Smooth muscle cell (in vitro differentiated cells): ENCODE measurements around the gene EXOC3. TPM values are rescaled to one million over a fixed set of nuclear protein-coding genes. Genes with fewer than 3 reads are reported as not detected.

Experiments used
- DNase-seq: peaks from one replicate; lab custom pipeline; 2025; ENCODE audit not compliant: unreplicated experiment; lab: John Stamatoyannopoulos, UW
- H2AFZ ChIP-seq: fragments of 200-600 bp; sonication (generic); 2 replicates; pipeline ENCODE4 v1.6.0; 2016; ENCODE audit warnings: antibody characterized with exemption, low read depth, mild to moderate bottlenecking
- H3F3A ChIP-seq: fragments of 200-600 bp; sonication (generic); 2 replicates; pipeline ENCODE4 v1.6.0; 2017; ENCODE audit warnings: antibody characterized with exemption, low read depth
- H3K27ac ChIP-seq: fragments of 200-600 bp; sonication (generic); 2 replicates; pipeline ENCODE4 v1.5.1; 2016; ENCODE audit warnings: low read depth, mild to moderate bottlenecking
- H3K27me3 ChIP-seq: fragments of 200-600 bp; sonication (generic); 2 replicates; pipeline ENCODE4 v1.6.1; 2016; ENCODE audit warnings: low read depth, mild to moderate bottlenecking
- H3K36me3 ChIP-seq: fragments of 200-600 bp; sonication (generic); 2 replicates; pipeline ENCODE4 v1.5.1; 2016; ENCODE audit warnings: low read depth
- H3K4me1 ChIP-seq: fragments of 200-600 bp; sonication (generic); 2 replicates; pipeline ENCODE4 v1.5.1; 2016; ENCODE audit warnings: low read depth
- H3K4me2 ChIP-seq: fragments of 200-600 bp; sonication (generic); 2 replicates; pipeline ENCODE4 v1.6.0; 2016; ENCODE audit warnings: mild to moderate bottlenecking
- H3K4me3 ChIP-seq: fragments of 200-600 bp; sonication (generic); 2 replicates; pipeline ENCODE4 v1.5.1; 2016; ENCODE audit warnings: mild to moderate bottlenecking
- H3K79me2 ChIP-seq: fragments of 200-600 bp; sonication (generic); 2 replicates; pipeline ENCODE4 v1.6.0; 2016; ENCODE audit warnings: low read depth, mild to moderate bottlenecking
- H3K9ac ChIP-seq: fragments of 200-600 bp; sonication (generic); 2 replicates; pipeline ENCODE4 v1.6.0; 2016; ENCODE audit warnings: low read depth
- H3K9me3 ChIP-seq: fragments of 200-600 bp; sonication (generic); replicated peaks from 2 replicates; pipeline ENCODE4 v1.5.1; 2016; ENCODE audit warnings: low read depth
- H4K20me1 ChIP-seq: fragments of 200-600 bp; sonication (generic); 2 replicates; pipeline ENCODE4 v1.6.0; 2016; ENCODE audit warnings: low read depth
- WGBS: methylation state at CpG from one replicate; pipeline ENCODE4 v1.1.7; 2016; ENCODE audit warnings: low lambda C conversion rate; 5-methylcytosine and 5-hydroxymethylcytosine counted together
- polyA plus RNA-seq: library from polyadenylated mRNA; unstranded; fragments of >200 nt; fragmentation: Nextera tagmentation; extraction: Ambion mirVana; gene quantifications from 2 replicates; pipeline ENCODE4 v1.2.1, GENCODE V29; 2016
- total RNA-seq: library from RNA; depleted of rRNA; stranded (reverse); fragments of >200 nt; gene quantifications from 2 replicates; pipeline ENCODE4 v1.2.3, GENCODE V29; 2014
- TF ChIP-seq, protein P1 (sequence below): fragments of 200-600 bp; sonication (generic); IDR thresholded peaks from 2 replicates; pipeline ENCODE4 v1.5.1; 2017; ENCODE audit warnings: borderline replicate concordance, mild to moderate bottlenecking, antibody characterized with exemption; ENCODE audit not compliant: insufficient read depth, poor library complexity, severe bottlenecking

Gene EXOC3
- total and polyA plus RNA-seq, 2 experiments from 2014 or later = 23.6 to 30.5 TPM

DNA sequence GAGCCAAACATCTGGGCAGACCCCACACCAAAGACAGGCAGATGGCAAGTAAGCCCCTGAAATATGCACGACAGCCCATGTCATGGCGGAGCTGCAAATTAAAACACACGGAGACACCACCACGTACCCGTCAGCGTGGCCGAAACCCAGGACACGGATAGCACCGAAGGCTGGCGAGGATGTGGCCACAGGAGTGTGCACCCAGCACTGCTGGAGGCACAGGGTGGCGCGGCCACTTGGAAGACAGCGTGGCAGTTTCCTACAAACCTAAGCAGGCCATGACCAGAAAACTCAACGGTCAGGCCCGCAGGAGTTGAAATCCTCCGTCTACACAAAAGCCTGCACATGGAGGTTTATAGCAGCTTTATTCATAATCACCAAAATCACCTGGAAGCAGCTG is 68.5 kb downstream of the EXOC3 start:
- no peak overlapping the region for H2AFZ ChIP-seq
- TF ChIP-seq, protein P1, sequence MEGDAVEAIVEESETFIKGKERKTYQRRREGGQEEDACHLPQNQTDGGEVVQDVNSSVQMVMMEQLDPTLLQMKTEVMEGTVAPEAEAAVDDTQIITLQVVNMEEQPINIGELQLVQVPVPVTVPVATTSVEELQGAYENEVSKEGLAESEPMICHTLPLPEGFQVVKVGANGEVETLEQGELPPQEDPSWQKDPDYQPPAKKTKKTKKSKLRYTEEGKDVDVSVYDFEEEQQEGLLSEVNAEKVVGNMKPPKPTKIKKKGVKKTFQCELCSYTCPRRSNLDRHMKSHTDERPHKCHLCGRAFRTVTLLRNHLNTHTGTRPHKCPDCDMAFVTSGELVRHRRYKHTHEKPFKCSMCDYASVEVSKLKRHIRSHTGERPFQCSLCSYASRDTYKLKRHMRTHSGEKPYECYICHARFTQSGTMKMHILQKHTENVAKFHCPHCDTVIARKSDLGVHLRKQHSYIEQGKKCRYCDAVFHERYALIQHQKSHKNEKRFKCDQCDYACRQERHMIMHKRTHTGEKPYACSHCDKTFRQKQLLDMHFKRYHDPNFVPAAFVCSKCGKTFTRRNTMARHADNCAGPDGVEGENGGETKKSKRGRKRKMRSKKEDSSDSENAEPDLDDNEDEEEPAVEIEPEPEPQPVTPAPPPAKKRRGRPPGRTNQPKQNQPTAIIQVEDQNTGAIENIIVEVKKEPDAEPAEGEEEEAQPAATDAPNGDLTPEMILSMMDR = no peak
- H3K9ac ChIP-seq = no peak overlapping the region
- H4K20me1 ChIP-seq = no peaks in the 10 kb centered on the region
- H3K4me2 ChIP-seq = no peak overlapping the region
- H3K36me3 ChIP-seq = no peaks in the 10 kb centered on the region
- WGBS = 96% methylated on average over 16 of the region's 16 CpGs
- H3F3A ChIP-seq = no peaks in the 10 kb centered on the region
- H3K4me1 ChIP-seq = no peaks in the 10 kb centered on the region
- peaks cover 5% of the 10 kb centered on the region for H3K27me3 ChIP-seq
- H3K27ac ChIP-seq = no peak overlapping the region
- H3K9me3 ChIP-seq = no peaks in the 10 kb centered on the region
- DNase-seq = no peak
- H3K4me3 ChIP-seq = no peak overlapping the region
- no peaks in the 10 kb centered on the region for H3K79me2 ChIP-seq

DNA sequence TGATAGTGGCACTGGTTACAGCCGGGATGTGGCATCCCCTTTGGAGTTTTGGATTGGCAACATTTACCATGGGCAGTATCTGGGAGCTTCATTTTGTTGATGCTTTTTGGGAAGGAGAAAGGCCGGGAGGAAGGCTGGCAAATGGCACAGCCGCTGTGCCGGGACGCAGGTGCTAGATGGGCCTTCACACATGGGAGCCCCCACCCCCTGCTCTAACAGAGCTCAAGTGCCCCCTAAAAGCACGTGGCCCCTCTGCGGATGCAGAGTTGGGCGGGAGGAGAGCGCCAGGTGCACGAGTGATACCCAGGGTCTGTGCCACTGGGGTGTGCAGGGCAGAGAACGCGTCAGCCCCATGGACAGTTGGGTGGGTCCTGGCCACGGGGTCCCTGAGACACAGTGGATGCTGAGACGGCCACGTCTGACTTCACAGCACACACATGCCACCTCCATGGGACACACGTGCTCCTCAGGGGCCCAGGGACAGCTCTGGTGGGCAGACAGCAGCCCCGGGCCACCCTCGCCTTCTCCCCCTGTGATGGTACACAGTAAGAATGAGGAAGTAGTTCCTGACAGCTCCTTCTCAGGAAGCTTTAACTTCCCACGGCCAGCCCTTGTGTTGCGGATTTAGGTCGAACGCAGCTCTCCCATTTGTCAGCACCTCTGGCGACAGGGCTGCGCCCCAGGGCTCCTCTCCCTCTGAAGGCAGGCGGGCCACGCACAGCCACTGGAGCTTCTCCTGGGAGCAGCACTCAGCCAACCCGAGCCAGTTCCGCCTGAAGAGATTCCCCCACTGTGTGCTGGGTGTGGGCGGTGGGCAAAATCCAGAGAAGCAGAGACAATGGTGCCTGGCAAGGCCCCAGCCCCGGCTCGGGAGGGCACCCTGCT is 70.5 kb downstream of the EXOC3 start:
- H3F3A ChIP-seq = no peaks in the 10 kb centered on the region
- H3K79me2 ChIP-seq = no peaks in the 10 kb centered on the region
- H3K27ac ChIP-seq = no peak overlapping the region
- H4K20me1 ChIP-seq = no peaks in the 10 kb centered on the region
- 69% methylated on average over 30 of the region's 31 CpGs for WGBS
- no peak overlapping the region for H2AFZ ChIP-seq
- no peaks in the 10 kb centered on the region for H3K4me1 ChIP-seq
- H3K9ac ChIP-seq = no peak overlapping the region
- peaks cover 8% of the 10 kb centered on the region for H3K27me3 ChIP-seq
- no peaks in the 10 kb centered on the region for H3K36me3 ChIP-seq
- TF ChIP-seq, protein P1 = no peak
- H3K4me2 ChIP-seq = no peak overlapping the region
- no peak for DNase-seq
- no peak overlapping the region for H3K4me3 ChIP-seq
- no peaks in the 10 kb centered on the region for H3K9me3 ChIP-seq

DNA sequence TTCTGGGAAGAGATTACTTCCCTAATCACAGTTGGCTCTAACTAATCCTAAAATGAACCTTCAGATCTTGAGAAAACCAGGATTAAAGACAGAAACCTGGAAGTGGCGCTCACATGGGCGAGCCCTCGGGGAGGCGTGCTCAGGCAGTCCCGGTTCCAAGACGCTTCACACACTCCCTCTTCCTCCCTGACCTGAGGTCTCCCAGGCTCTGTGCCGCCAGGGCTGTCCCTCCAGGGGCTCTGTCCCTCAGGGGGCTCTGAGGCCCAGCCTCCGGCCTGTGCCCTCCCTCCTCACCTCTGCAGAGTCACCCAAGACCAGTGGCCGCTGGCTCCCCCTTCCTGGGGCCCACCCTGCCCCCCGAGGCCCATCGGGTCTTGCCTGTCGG is 71.1 kb downstream of the EXOC3 start:
- Histone ChIP-seq H3K4me3 (no peak overlapping the region), H3K79me2 (no peaks in the 10 kb centered on the region), H3K27ac (no peak overlapping the region), H3F3A (no peaks in the 10 kb centered on the region), H3K4me1 (no peaks in the 10 kb centered on the region), H3K36me3 (no peaks in the 10 kb centered on the region), H3K9me3 (no peaks in the 10 kb centered on the region), H3K4me2 (no peak overlapping the region), H3K27me3 (peaks cover 12% of the 10 kb centered on the region), H2AFZ (no peak overlapping the region), H3K9ac (no peak overlapping the region), H4K20me1 (no peaks in the 10 kb centered on the region)
- 85% methylated on average over 12 of the region's 12 CpGs for WGBS
- DNase-seq = no peak
- TF ChIP-seq, protein P1 = no peak

DNA sequence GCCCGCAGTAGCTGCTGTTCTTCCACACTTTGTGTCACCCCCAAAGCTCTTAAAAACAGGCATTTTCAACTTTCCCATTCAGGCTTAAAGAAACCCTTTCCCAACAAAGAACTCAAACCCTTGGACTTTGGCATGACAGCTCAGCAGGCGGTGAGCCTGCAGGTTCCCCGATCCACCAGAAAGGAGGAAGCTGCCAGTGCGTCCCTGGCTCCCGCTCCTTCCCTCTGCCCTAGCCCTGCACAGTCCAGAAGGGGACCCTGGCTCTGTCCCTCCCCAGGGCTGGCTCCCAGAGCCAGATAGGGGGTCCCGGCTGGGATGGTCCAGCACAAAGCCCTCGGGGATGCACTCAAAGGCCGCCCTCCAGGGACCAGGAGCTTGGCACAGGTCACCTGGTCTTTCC is 71.7 kb downstream of the EXOC3 start:
- WGBS = 88% methylated on average over 8 of the region's 8 CpGs
- H3K27ac ChIP-seq = no peak overlapping the region
- no peaks in the 10 kb centered on the region for H3K79me2 ChIP-seq
- no peak overlapping the region for H3K4me2 ChIP-seq
- H3K9me3 ChIP-seq = no peaks in the 10 kb centered on the region
- no peak overlapping the region for H2AFZ ChIP-seq
- H3K9ac ChIP-seq = no peak overlapping the region
- TF ChIP-seq, protein P1 = no peak
- peaks cover 17% of the 10 kb centered on the region for H3K27me3 ChIP-seq
- H3F3A ChIP-seq = no peaks in the 10 kb centered on the region
- H3K36me3 ChIP-seq = no peaks in the 10 kb centered on the region
- no peak for DNase-seq
- no peak overlapping the region for H3K4me3 ChIP-seq
- no peaks in the 10 kb centered on the region for H3K4me1 ChIP-seq
- H4K20me1 ChIP-seq = no peaks in the 10 kb centered on the region
